Duodenal mucosa (tissue), 2 donors: Measurements from ENCODE around the gene DCAF7.

ENCODE experiments used
- H3K27ac ChIP-seq: one replicate; pipeline ENCODE4 v1.7.0; 2013; ENCODE audit warnings: low read depth, low read length
- H3K27me3 ChIP-seq, 2 donors: one replicate each; pipeline ENCODE4 v1.7.0; 2013; ENCODE audit warnings: low read length in 2 of 2, control low read depth in 1 of 2; ENCODE audit not compliant: insufficient read depth in 2 of 2, control insufficient read depth in 1 of 2
- H3K36me3 ChIP-seq, 2 donors: one replicate each; pipeline ENCODE4 v1.7.0; 2013; ENCODE audit warnings: low read length in 2 of 2, control low read depth in 1 of 2; ENCODE audit not compliant: insufficient read depth in 2 of 2, control insufficient read depth in 1 of 2
- H3K4me1 ChIP-seq, 2 donors: one replicate each; pipeline ENCODE4 v1.7.0; 2013; ENCODE audit warnings: low read length in 2 of 2, control low read depth in 1 of 2; ENCODE audit not compliant: insufficient read depth in 2 of 2, control insufficient read depth in 1 of 2
- H3K4me3 ChIP-seq, 2 donors: one replicate each; pipeline ENCODE4 v1.7.0; 2013; ENCODE audit warnings: low read length in 2 of 2, low read depth in 1 of 2
- H3K9ac ChIP-seq, 2 donors: one replicate each; pipeline ENCODE4 v1.7.0; 2013; ENCODE audit warnings: low read length in 2 of 2, low read depth in 1 of 2
- H3K9me3 ChIP-seq, 2 donors: one replicate each; pipeline ENCODE4 v1.7.0; 2013; ENCODE audit warnings: low read length in 2 of 2, control low read depth in 1 of 2; ENCODE audit not compliant: control insufficient read depth in 1 of 2

Gene DCAF7

DNA sequence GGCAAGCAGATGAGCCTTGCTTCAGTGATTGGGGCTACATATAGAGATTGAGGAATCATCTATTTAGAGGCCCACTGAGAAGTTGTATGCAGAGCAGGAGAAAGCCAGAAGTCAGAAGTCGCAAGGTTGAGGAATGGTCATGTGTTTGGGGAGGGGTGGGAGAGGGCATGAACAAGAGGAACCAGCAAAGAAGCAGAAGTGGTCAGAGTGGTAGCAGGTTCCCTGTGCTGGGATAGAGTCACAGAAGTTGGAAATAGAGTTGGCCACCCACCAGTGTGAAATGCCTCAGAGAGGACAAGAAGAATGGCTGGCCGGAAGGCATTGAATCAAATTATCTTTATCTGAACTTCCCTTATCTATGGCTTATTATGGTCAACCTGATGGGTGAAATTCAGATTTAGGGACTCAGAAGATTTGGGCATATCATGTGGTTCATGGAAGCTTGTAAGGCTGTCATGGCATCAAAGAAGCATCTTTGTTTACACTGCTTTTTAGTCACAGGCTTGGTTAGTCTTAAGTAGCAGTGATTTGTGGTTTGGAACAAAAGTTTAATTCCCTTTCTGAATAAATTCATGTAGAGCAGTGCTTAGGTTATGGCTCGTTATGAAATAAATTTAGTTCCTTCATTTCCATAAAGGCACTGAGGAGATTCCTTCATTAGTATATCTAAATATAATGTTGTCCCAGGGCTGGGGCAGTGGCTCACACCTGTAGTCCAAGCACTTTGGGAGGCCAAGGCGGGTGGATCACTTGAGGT is 91.6 kb downstream of the DCAF7 start:
- peaks cover 0 to 3% of the 10 kb centered on the region in 2 donors for H3K4me1 ChIP-seq
- H3K4me3 ChIP-seq: no peak overlapping the region
- H3K27ac ChIP-seq: no peak overlapping the region
- H3K36me3 ChIP-seq: peaks cover 13 to 20% of the 10 kb centered on the region in 2 donors
- H3K9ac ChIP-seq: no peak overlapping the region
- H3K27me3 ChIP-seq: no peaks in the 10 kb centered on the region
- no peaks in the 10 kb centered on the region for H3K9me3 ChIP-seq
